ENCODE measurements around the gene TM2D3. TPM values are rescaled to one million over a fixed set of nuclear protein-coding genes. Genes with fewer than 3 reads are reported as not detected.

The TM2D3 gene, protein sequence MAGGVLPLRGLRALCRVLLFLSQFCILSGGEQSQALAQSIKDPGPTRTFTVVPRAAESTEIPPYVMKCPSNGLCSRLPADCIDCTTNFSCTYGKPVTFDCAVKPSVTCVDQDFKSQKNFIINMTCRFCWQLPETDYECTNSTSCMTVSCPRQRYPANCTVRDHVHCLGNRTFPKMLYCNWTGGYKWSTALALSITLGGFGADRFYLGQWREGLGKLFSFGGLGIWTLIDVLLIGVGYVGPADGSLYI
- polyA plus RNA-seq (2013, experiment 1 of 2), result 16.3 TPM
- polyA plus RNA-seq (2013, experiment 2 of 2), result 16.3 TPM

DNA sequence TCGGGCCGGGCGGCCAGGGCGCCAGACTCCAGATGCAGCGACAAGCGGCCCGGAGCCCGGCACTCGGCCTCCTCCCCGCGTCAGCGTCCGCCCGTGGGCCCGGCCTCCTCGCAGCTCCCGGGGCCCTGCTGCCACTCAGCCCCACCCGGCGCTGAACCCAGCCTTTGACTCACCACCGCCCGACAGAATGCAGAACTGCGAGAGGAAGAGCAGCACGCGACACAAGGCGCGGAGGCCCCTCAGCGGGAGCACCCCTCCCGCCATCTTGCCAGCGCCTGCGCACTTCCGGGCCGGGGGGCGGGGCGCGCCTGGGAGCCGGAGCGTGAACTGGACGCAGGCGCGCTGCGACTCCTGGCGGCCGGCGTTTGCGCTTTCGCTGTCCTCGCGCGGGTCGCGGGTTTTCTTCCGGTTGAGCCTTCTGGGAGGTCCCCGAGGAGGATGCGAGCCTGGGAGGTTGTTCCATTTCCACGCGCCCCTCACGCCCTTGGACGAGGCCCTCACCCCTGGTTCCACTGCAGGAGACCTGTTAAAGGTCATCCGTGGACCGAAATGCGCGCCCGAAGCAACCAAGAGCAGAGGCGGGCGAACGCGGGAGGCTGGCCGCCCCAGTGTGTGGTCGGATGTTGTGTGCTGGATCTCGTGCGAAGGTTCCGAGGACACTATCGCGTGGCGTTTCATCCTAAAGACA is at the start of gene TM2D3:
TSS of gene TM2D3 (minus strand) at position 284 of the 688 bp plus-strand sequence. CDS start at position 264, 20 bp downstream.
- peak within 1 kb of the TSS; percentile 93 for H3K4me3 ChIP-seq (ENCODE audit: low read length)
- peak within 1 kb of the TSS; percentile 99 for H3K56ac ChIP-seq (ENCODE audit: low read length)
- H3K79me1 ChIP-seq (ENCODE audit: low read length), result peaks cover 13% of the 10 kb centered on the region
- peak within 1 kb of the TSS; percentile 95 for H3K4me2 ChIP-seq (ENCODE audit: low read length)
- H2AK5ac ChIP-seq (ENCODE audit: low read length), result no peak within 1 kb of the TSS
- WGBS (ENCODE audit: extremely low coverage, insufficient coverage, low lambda C conversion rate), result no CpG with 5 or more reads among the region's 75 CpGs
- H2BK15ac ChIP-seq (replicated peaks; ENCODE audit: low read depth), result no peak within 1 kb of the TSS
- H3K23ac ChIP-seq (ENCODE audit: low read length), result peak within 1 kb of the TSS; percentile 15
- no peak within 1 kb of the TSS for H4K5ac ChIP-seq (ENCODE audit: low read length)
- H3K4me1 ChIP-seq (ENCODE audit: control insufficient read depth, low read depth, low read length), result peaks cover 3% of the 10 kb centered on the region
- peak within 1 kb of the TSS; percentile 96 for H3K9ac ChIP-seq (ENCODE audit: low read length)
- no peak within 1 kb of the TSS for H3K4ac ChIP-seq (ENCODE audit: low read depth, low read length)
- peak within 1 kb of the TSS; percentile 87 for H3K27ac ChIP-seq (ENCODE audit: low read depth, low read length)
- peaks cover 13% of the 10 kb centered on the region for H3K79me2 ChIP-seq (ENCODE audit: control insufficient read depth, insufficient read depth, low read length)
- H2BK120ac ChIP-seq (ENCODE audit: low read depth, low read length), result no peak within 1 kb of the TSS
- peak; percentile 94 for DNase-seq
- H4K8ac ChIP-seq (ENCODE audit: low read depth, low read length), result no peak within 1 kb of the TSS
- H3K18ac ChIP-seq (ENCODE audit: low read length), result peak within 1 kb of the TSS; percentile 53
- no peak within 1 kb of the TSS for H2BK5ac ChIP-seq (ENCODE audit: low read length)
- no peaks in the 10 kb centered on the region for H3K27me3 ChIP-seq (ENCODE audit: insufficient read depth, low read length, poor library complexity)
- H3K36me3 ChIP-seq (ENCODE audit: control insufficient read depth, insufficient read depth, low read length), result no peaks in the 10 kb centered on the region

DNA sequence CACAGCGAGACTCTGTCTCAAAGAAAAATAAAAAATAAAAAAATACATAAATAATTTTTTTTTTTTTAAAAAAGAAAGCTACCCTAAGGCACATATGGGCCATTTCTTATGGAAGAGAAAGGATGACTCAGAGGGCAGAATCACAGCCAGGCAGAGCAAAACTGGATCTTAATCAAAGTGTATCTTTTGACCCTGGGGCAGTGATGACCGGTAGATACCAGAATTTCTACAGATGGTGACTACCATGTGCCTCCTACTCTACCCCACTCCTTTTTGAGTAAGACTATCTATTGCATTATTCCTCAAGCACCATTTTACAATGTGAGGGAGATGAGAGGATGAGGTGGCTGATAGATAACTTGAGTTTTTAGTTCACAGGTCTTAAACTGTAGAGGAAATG is 46.1 kb upstream of the TM2D3 start:
- DNase-seq, result no peak
- Histone ChIP-seq H3K36me3 (ENCODE audit: control insufficient read depth, insufficient read depth, low read length) (no peaks in the 10 kb centered on the region), H3K23ac (ENCODE audit: low read length) (no peak overlapping the region), H3K56ac (ENCODE audit: low read length) (no peak overlapping the region), H3K79me2 (ENCODE audit: control insufficient read depth, insufficient read depth, low read length) (no peaks in the 10 kb centered on the region), H3K9ac (ENCODE audit: low read length) (no peak overlapping the region), H3K79me1 (ENCODE audit: low read length) (no peaks in the 10 kb centered on the region), H3K4me3 (ENCODE audit: low read length) (no peak overlapping the region), H2BK120ac (ENCODE audit: low read depth, low read length) (no peak overlapping the region), H3K27ac (ENCODE audit: low read depth, low read length) (no peak overlapping the region), H2AK5ac (ENCODE audit: low read length) (no peak overlapping the region), H3K27me3 (ENCODE audit: insufficient read depth, low read length, poor library complexity) (no peaks in the 10 kb centered on the region), H4K5ac (ENCODE audit: low read length) (no peak overlapping the region), H2BK15ac (replicated peaks; ENCODE audit: low read depth) (no peak overlapping the region), H3K4ac (ENCODE audit: low read depth, low read length) (no peak overlapping the region), H3K4me2 (ENCODE audit: low read length) (no peak overlapping the region), H2BK5ac (ENCODE audit: low read length) (no peak overlapping the region), H3K18ac (ENCODE audit: low read length) (no peak overlapping the region), H3K4me1 (ENCODE audit: control insufficient read depth, low read depth, low read length) (no peaks in the 10 kb centered on the region), H4K8ac (ENCODE audit: low read depth, low read length) (no peak overlapping the region)
- WGBS (ENCODE audit: extremely low coverage, insufficient coverage, low lambda C conversion rate), result no CpG with 5 or more reads among the region's 2 CpGs

DNA sequence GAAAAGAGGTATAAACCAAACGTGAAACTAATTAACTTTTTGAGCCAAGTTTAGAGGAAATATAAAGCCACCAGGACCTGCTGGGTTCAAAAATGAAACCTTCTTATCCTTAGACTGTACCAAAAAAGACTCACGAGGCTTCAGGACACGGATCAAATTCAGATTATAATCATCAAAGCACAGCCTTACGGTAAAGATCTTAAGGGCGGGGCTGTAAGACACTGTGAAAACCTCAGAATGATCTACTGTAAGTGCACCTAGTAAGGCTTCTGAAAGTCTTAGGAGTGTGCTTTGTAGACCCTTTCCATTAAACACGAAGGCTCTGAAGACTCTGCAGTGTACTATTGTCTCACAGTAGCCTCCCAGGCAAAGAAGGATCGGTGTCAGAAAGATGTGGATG is 45.3 kb upstream of the TM2D3 start:
- Histone ChIP-seq H3K4ac (ENCODE audit: low read depth, low read length) (no peak overlapping the region), H3K4me3 (ENCODE audit: low read length) (no peak overlapping the region), H4K5ac (ENCODE audit: low read length) (no peak overlapping the region), H3K79me1 (ENCODE audit: low read length) (no peaks in the 10 kb centered on the region), H3K4me1 (ENCODE audit: control insufficient read depth, low read depth, low read length) (no peaks in the 10 kb centered on the region), H2BK15ac (replicated peaks; ENCODE audit: low read depth) (no peak overlapping the region), H3K27me3 (ENCODE audit: insufficient read depth, low read length, poor library complexity) (no peaks in the 10 kb centered on the region), H3K4me2 (ENCODE audit: low read length) (no peak overlapping the region), H3K36me3 (ENCODE audit: control insufficient read depth, insufficient read depth, low read length) (no peaks in the 10 kb centered on the region), H2AK5ac (ENCODE audit: low read length) (no peak overlapping the region), H4K8ac (ENCODE audit: low read depth, low read length) (no peak overlapping the region), H3K27ac (ENCODE audit: low read depth, low read length) (no peak overlapping the region), H3K56ac (ENCODE audit: low read length) (no peak overlapping the region), H3K79me2 (ENCODE audit: control insufficient read depth, insufficient read depth, low read length) (no peaks in the 10 kb centered on the region), H3K23ac (ENCODE audit: low read length) (no peak overlapping the region), H3K18ac (ENCODE audit: low read length) (no peak overlapping the region), H2BK120ac (ENCODE audit: low read depth, low read length) (no peak overlapping the region), H3K9ac (ENCODE audit: low read length) (no peak overlapping the region), H2BK5ac (ENCODE audit: low read length) (no peak overlapping the region)
- no CpG with 5 or more reads among the region's 7 CpGs for WGBS (ENCODE audit: extremely low coverage, insufficient coverage, low lambda C conversion rate)
- DNase-seq, result no peak

DNA sequence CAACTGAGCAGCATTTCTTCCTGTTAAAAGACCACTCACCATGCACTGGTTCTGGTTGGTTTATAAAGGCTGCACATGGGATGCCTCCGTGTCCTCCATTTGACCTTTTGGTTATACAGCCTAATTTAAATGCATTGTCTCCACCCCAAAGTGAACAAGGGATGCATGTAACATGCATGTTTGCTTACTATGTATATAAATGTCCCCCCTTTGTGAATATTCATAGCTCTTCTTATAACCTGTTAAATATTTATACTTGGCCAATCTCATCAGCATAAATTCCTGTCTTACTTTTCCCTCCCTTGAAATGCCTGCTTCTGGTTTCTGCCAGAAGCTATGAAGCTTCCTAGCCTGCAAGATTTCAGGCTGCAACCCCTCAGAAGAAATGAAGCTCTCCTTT is 44.6 kb upstream of the TM2D3 start:
- no CpG with 5 or more reads among the region's 1 CpG for WGBS (ENCODE audit: extremely low coverage, insufficient coverage, low lambda C conversion rate)
- Histone ChIP-seq H3K4me1 (ENCODE audit: control insufficient read depth, low read depth, low read length) (no peaks in the 10 kb centered on the region), H3K27me3 (ENCODE audit: insufficient read depth, low read length, poor library complexity) (no peaks in the 10 kb centered on the region), H3K18ac (ENCODE audit: low read length) (no peak overlapping the region), H4K8ac (ENCODE audit: low read depth, low read length) (no peak overlapping the region), H3K23ac (ENCODE audit: low read length) (no peak overlapping the region), H3K56ac (ENCODE audit: low read length) (no peak overlapping the region), H3K27ac (ENCODE audit: low read depth, low read length) (no peak overlapping the region), H4K5ac (ENCODE audit: low read length) (no peak overlapping the region), H3K4ac (ENCODE audit: low read depth, low read length) (no peak overlapping the region), H3K4me2 (ENCODE audit: low read length) (no peak overlapping the region), H3K79me2 (ENCODE audit: control insufficient read depth, insufficient read depth, low read length) (no peaks in the 10 kb centered on the region), H2AK5ac (ENCODE audit: low read length) (no peak overlapping the region), H2BK5ac (ENCODE audit: low read length) (no peak overlapping the region), H3K4me3 (ENCODE audit: low read length) (no peak overlapping the region), H3K9ac (ENCODE audit: low read length) (no peak overlapping the region), H2BK120ac (ENCODE audit: low read depth, low read length) (no peak overlapping the region), H2BK15ac (replicated peaks; ENCODE audit: low read depth) (no peak overlapping the region), H3K36me3 (ENCODE audit: control insufficient read depth, insufficient read depth, low read length) (no peaks in the 10 kb centered on the region), H3K79me1 (ENCODE audit: low read length) (no peaks in the 10 kb centered on the region)
- no peak for DNase-seq

DNA sequence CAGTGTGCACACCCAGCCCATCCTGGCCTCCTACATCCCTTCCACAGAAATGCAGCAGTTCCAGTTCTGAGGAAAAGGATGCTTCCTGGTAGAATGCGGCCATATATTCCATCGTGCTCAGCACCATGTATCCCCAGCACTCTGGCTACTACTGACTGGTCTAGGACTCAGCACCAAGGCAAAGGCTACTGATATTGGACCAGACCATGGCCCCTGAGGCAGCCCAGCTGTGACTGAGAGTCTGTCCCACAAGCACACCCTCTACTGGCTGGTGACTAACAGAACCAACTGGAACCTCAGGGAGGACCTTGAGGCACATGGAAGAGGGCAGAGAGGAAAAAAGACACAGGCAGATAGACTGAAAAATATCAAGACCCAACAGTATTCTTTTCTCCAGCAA is 42.1 kb upstream of the TM2D3 start:
- no peak overlapping the region for H2BK15ac ChIP-seq (replicated peaks; ENCODE audit: low read depth)
- no peak overlapping the region for H3K4ac ChIP-seq (ENCODE audit: low read depth, low read length)
- H3K9ac ChIP-seq (ENCODE audit: low read length), result no peak overlapping the region
- no peak overlapping the region for H3K4me2 ChIP-seq (ENCODE audit: low read length)
- no peaks in the 10 kb centered on the region for H3K27me3 ChIP-seq (ENCODE audit: insufficient read depth, low read length, poor library complexity)
- H3K4me3 ChIP-seq (ENCODE audit: low read length), result no peak overlapping the region
- H2BK120ac ChIP-seq (ENCODE audit: low read depth, low read length), result no peak overlapping the region
- H3K23ac ChIP-seq (ENCODE audit: low read length), result no peak overlapping the region
- no peak overlapping the region for H3K27ac ChIP-seq (ENCODE audit: low read depth, low read length)
- H4K8ac ChIP-seq (ENCODE audit: low read depth, low read length), result no peak overlapping the region
- no CpG with 5 or more reads among the region's 2 CpGs for WGBS (ENCODE audit: extremely low coverage, insufficient coverage, low lambda C conversion rate)
- H2AK5ac ChIP-seq (ENCODE audit: low read length), result no peak overlapping the region
- peak; percentile 43 for DNase-seq
- no peaks in the 10 kb centered on the region for H3K79me1 ChIP-seq (ENCODE audit: low read length)
- H4K5ac ChIP-seq (ENCODE audit: low read length), result no peak overlapping the region
- H2BK5ac ChIP-seq (ENCODE audit: low read length), result no peak overlapping the region
- no peak overlapping the region for H3K56ac ChIP-seq (ENCODE audit: low read length)
- H3K36me3 ChIP-seq (ENCODE audit: control insufficient read depth, insufficient read depth, low read length), result no peaks in the 10 kb centered on the region
- no peaks in the 10 kb centered on the region for H3K4me1 ChIP-seq (ENCODE audit: control insufficient read depth, low read depth, low read length)
- no peak overlapping the region for H3K18ac ChIP-seq (ENCODE audit: low read length)
- H3K79me2 ChIP-seq (ENCODE audit: control insufficient read depth, insufficient read depth, low read length), result no peaks in the 10 kb centered on the region
